Cardiac fibroblast (primary cell): Measurements from ENCODE around the gene SPECC1.

ENCODE experiments used
- DNase-seq, 2 donors: peaks; one replicate each; pipeline versions ENCODE4 v3.0.0 to v3.0.0-alpha.2; 2010; ENCODE audit warnings: low read depth in 2 of 2
- H3K4me3 ChIP-seq, 2 donors: replicated peaks in 1 of 2; 1 replicate in 1 of 2; 2 replicates in 1 of 2; pipeline ENCODE4 v1.5.1; 2011; ENCODE audit warnings: low read depth in 2 of 2, low read length in 2 of 2, mild to moderate bottlenecking in 2 of 2, moderate library complexity in 1 of 2
- TF ChIP-seq, protein P1 (sequence below): IDR thresholded peaks from one replicate; pipeline ENCODE4 v1.5.1; 2011; ENCODE audit warnings: low read depth, mild to moderate bottlenecking, low read length, inconsistent platforms

The SPECC1 gene

DNA sequence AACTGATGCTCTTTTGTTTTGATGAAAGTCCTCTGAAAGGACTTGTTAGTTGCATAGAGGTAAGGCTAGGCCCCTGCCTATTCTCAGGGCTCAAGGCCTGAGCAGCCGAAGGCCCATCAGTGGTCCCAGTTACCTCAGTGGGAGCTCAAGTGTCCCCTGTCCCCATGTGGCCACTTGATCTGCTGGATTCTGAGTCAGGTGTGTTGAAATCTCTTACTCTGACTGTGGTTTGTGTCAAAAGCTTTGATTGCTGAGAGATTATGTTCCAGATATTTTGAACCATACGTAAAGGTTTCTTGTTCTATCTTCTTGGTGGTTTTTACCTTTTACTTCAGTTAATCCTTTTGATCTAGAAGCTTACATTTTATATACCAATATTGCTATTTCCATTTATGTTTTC is 266.5 kb downstream of the SPECC1 start:
- TF ChIP-seq, protein P1, sequence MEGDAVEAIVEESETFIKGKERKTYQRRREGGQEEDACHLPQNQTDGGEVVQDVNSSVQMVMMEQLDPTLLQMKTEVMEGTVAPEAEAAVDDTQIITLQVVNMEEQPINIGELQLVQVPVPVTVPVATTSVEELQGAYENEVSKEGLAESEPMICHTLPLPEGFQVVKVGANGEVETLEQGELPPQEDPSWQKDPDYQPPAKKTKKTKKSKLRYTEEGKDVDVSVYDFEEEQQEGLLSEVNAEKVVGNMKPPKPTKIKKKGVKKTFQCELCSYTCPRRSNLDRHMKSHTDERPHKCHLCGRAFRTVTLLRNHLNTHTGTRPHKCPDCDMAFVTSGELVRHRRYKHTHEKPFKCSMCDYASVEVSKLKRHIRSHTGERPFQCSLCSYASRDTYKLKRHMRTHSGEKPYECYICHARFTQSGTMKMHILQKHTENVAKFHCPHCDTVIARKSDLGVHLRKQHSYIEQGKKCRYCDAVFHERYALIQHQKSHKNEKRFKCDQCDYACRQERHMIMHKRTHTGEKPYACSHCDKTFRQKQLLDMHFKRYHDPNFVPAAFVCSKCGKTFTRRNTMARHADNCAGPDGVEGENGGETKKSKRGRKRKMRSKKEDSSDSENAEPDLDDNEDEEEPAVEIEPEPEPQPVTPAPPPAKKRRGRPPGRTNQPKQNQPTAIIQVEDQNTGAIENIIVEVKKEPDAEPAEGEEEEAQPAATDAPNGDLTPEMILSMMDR = no peak
- no peak overlapping the region for H3K4me3 ChIP-seq
- no peak for DNase-seq

GRCh38 chr17:20276421-20276820 is 267.3 kb downstream of the SPECC1 start:
- no peak for DNase-seq
- no peak overlapping the region for H3K4me3 ChIP-seq
- TF ChIP-seq, protein P1 = no peak

DNA sequence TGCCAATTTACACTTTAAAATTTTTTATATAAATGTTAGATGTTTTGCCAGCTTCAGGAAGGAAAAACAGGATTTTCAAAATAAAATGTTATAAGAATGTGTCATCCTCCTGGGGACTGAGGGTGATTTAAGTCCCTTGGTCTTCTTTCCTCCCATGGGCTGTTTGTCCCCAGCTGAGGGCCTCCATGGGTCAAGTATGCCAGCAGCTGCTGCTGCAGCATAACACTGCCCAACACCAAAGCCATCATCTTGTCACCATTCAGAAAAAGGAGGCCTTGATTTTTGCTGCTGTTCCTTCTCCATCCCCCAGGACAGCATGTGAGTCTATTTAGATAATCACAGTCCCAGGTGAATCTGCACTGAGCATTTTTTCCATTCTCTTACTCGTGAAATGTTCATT is 269.6 kb downstream of the SPECC1 start:
- H3K4me3 ChIP-seq = no peak overlapping the region
- DNase-seq = no peak
- TF ChIP-seq, protein P1 = no peak

DNA sequence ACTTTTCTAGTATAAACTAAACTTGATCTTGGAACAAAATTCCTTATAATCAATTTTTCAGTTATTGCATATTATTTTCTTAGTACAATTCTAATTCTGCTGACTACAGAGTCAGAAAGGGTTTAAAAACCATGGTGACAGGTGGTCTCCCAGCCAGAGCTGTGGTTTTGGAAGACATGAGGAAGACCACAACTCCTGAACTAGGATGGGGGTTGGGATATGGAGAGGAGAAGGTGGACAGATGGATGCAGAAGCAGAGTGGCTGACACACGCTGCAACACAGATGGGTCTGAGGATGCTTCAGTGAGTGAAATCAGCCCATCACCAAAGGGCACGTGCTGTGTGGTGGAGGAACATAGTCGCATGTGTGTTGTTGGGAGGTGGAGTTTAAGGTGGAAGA is 270.5 kb downstream of the SPECC1 start:
- TF ChIP-seq, protein P1 = no peak
- no peak overlapping the region for H3K4me3 ChIP-seq
- no peak for DNase-seq

GRCh38 chr17:20280051-20280450 is 270.9 kb downstream of the SPECC1 start:
- no peak for DNase-seq
- no peak overlapping the region for H3K4me3 ChIP-seq
- TF ChIP-seq, protein P1 = no peak

DNA sequence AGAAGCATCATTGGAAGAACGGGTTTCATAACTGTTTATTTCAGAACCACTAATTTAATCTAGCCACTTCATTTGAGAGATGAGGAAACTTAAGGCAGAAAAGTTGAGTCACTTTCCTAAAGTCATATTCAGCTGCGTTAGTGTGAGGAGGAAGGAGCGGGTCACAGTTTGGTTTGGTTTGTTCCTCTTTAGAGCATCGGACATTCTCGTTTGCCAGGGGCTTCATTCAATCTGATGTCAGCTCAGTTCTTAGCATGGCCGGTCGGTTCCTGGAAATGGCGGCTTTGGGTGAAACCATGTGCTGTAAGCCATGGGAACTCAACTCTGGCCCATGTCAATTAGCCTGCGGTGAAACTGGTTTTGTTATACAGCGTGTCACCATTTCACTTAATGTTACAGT is 271.7 kb downstream of the SPECC1 start:
- TF ChIP-seq, protein P1 = no peak
- H3K4me3 ChIP-seq = no peak overlapping the region
- DNase-seq = no peak

DNA sequence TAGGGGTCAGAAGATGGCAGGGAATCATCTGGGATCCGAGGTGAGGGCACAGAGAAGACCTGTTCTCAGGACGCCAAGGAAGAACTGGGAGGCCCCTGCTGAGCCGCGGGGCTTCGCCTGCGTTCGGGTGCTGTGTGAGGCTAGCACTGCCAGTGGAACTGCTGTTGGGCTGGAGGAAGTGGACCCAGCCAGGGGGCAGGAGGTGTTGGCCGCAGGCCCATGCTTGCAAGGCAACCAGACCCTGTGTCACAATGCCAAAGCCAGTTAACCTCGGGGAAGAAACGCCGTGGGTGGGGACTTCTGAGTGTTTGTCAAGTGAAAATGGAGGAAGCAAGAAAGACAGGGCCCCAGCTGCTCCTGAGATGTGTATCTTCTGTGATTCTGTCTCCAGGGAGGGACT is 272.7 kb downstream of the SPECC1 start:
- TF ChIP-seq, protein P1 = no peak
- DNase-seq = no peak
- no peak overlapping the region for H3K4me3 ChIP-seq
